C4-2B (cell line): ENCODE measurements around the gene C20orf173.

ENCODE experiments used
- H3K27ac ChIP-seq: fragments of 450-650 bp; 2 replicates; pipeline ENCODE4 v1.5.1; 2017
- ZFX ChIP-seq: fragments of 450-650 bp; IDR thresholded peaks from 2 replicates; pipeline ENCODE4 v1.6.1; 2017
- TF ChIP-seq, protein P1 (sequence below): fragments of 450-650 bp; conservative IDR thresholded peaks from 2 replicates; pipeline ENCODE4 v1.5.1; 2017; ENCODE audit warnings: mild to moderate bottlenecking

The C20orf173 gene

DNA sequence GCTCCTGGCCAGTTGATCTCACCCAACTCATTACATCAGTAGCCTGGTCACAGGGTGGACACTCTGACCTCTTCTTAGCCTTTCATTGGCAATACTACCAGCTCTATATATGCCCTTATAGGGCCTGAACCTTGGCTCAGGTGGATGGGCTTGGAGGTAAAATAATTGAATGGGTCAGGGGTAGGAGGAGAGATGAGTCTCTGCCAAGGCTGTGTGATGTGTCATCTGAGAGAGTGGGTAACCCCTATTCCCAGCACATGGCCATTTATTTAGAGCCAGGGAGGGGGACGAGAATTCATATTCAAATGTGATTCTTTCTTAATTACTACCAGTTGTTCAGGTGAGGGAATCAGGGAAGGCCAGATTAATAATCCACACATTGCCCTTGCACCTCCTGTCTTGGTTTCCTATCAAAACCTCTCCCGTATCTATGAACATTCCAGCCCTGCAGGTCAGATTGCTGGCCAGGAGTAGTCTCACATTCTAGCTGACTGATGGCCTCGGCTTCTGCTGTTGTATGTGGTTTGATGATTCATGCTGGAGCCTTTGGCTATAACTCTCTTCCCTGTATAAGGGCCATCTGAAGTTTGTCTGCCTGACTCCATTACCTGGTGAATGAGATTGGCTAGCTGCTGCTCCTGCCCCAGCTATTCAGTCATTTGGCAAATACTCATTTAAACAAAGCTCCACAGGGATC is 13.4 kb downstream of the C20orf173 start:
- H3K27ac ChIP-seq = no peak overlapping the region
- TF ChIP-seq, protein P1, sequence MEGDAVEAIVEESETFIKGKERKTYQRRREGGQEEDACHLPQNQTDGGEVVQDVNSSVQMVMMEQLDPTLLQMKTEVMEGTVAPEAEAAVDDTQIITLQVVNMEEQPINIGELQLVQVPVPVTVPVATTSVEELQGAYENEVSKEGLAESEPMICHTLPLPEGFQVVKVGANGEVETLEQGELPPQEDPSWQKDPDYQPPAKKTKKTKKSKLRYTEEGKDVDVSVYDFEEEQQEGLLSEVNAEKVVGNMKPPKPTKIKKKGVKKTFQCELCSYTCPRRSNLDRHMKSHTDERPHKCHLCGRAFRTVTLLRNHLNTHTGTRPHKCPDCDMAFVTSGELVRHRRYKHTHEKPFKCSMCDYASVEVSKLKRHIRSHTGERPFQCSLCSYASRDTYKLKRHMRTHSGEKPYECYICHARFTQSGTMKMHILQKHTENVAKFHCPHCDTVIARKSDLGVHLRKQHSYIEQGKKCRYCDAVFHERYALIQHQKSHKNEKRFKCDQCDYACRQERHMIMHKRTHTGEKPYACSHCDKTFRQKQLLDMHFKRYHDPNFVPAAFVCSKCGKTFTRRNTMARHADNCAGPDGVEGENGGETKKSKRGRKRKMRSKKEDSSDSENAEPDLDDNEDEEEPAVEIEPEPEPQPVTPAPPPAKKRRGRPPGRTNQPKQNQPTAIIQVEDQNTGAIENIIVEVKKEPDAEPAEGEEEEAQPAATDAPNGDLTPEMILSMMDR = no peak
- TF ChIP-seq ZFX = no peak

DNA sequence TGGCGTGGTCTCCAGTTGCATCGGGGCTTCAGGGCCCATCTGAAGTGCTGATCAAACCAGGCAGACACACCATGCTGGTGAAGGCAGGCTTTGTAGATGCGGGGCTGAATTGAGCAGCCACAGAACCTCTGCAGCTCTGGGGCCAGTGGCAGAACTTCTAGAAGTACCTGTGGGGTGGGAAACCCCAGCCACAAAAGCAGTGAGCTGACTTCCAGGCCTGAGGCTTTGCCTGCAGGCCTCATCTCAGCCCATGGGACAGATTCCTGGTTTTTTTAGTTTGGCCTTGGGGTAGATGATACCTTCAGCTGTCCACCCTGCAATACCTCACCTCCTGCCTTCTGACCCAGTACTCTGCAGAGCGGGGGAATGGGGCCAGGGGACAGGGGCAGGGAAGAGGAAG is 14.1 kb downstream of the C20orf173 start:
- TF ChIP-seq, protein P1 = no peak
- TF ChIP-seq ZFX = no peak
- H3K27ac ChIP-seq = no peak overlapping the region

DNA sequence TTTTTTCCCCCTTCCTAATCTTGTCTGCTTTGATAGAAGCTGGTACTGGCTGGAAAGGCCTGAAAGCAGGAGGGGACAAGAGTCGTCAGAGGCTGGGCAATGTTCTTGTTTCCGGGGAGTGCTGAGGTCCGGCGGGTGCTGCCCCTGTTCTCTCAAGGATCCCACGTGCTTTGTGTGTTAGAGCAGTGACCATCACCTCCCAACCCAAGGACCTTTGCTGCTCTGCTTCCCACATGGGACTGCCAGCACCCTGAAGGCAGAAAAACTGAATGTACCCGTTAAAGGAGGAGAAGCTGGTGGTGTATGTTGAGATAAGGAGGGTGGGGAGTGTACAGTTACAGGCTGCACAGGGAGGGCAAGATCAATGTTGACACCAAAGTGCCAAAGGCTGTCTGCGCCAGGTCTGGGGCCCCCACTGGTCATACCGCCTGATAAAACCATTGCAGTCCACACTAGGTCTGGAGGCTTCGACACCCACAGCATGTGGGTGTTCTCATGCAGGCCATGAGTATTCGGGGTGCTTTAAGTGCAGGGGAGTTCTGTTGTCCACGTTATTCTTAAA is 15.0 kb downstream of the C20orf173 start:
- TF ChIP-seq, protein P1 = no peak
- TF ChIP-seq ZFX = no peak
- H3K27ac ChIP-seq = no peak overlapping the region

DNA sequence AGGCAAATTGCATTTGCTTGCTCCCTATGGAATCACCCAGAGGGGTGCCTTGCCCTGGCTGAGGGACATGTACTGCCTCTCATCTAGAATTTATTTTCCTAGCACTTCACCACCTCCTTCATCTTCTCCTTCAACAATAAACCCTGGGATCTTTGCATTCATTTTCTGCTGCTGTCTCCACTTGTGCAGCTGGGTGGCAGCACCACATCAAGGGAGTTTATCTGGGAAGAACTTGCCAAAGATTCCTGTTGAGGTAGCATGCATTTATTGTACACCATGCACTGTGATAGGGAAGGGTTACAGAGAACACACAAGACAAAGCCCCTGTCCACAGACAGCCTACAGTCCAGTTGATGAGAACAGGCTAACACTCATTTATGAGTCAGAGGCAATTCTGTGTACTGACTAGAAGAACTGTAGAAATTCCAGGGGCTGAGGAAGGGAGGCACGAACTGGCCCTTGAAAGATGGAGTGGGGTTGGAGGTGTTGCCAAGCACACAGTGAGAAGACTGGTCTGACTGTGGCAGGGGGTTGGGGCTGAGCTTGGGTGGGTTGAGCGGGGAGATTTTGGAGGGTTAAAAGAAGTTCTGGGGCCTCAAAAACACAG is 17.5 kb downstream of the C20orf173 start:
- H3K27ac ChIP-seq = no peak overlapping the region
- TF ChIP-seq ZFX = no peak
- TF ChIP-seq, protein P1 = peak; percentile 73

DNA sequence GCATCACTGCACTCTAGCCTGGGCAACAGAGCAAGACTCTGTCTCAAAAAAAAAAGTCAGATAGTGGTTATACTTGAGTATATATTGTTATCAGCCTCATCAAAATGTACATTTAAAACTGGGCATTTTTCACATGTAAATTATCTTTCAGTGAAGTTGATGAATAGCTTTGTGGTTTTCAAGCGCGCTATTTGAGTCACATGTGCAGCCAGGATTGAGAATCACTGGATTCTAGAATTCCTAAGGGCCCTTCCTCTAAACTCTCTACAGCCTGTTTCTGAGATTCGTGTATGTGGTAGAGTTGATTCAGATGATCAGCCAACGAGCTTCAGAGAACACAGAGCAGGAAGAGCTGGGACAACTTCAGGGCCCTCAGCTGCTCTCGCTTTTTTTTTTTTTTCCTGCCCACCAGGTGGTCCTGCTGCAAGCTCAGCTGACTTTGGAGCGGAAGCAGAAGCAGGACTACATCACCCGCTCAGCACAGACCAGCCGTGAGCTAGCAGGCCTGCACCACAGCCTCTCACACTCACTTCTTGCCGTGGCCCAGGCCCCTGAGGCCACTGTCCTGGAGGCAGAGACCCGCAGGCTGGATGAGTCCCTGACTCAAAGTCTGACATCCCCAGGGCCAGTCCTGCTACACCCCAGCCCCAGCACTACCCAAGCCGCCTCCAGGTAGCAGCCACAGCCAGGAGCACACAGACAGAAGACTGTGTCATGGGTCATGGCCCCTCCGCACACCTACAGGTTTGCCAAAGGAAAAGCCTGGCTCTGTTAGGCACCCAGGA is 18.3 kb downstream of the C20orf173 start:
- no peak overlapping the region for H3K27ac ChIP-seq
- no peak for TF ChIP-seq ZFX
- TF ChIP-seq, protein P1 = no peak

- no peak for TF ChIP-seq ZFX
- TF ChIP-seq, protein P1 = no peak
- H3K27ac ChIP-seq = no peak overlapping the region
Observed at GRCh38 chr20:35508493-35509218, 20.8 kb downstream of the C20orf173 start.
